Measurements from ENCODE around the gene OR11A1.

The OR11A1 gene

DNA sequence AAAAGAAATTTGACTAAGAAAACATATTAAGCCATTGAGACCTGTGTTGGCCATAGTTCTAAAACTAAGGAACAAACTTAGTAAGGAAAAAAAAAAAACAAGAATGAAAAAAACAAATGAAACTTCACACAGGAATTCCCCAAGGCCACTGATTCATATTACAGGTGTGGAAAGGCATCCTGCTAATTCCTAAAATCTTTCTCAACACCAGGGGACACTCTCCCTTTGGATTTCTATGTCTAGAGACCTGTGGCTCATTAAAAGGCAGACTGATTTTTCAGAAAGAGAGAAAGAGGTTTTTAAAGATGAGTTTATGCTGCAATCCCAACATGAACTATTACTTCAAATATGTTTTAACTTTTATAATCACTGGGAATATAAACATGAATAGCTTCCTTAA, 42.3 kb downstream of the OR11A1 start, which contains the start of gene OR12D1:
OR12D1 (plus strand) TSS at position 341 of the 400 bp plus-strand sequence.
- no peak for DNase-seq (ENCODE audit: low spot score)
- TF ChIP-seq, protein P1, sequence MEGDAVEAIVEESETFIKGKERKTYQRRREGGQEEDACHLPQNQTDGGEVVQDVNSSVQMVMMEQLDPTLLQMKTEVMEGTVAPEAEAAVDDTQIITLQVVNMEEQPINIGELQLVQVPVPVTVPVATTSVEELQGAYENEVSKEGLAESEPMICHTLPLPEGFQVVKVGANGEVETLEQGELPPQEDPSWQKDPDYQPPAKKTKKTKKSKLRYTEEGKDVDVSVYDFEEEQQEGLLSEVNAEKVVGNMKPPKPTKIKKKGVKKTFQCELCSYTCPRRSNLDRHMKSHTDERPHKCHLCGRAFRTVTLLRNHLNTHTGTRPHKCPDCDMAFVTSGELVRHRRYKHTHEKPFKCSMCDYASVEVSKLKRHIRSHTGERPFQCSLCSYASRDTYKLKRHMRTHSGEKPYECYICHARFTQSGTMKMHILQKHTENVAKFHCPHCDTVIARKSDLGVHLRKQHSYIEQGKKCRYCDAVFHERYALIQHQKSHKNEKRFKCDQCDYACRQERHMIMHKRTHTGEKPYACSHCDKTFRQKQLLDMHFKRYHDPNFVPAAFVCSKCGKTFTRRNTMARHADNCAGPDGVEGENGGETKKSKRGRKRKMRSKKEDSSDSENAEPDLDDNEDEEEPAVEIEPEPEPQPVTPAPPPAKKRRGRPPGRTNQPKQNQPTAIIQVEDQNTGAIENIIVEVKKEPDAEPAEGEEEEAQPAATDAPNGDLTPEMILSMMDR (IDR thresholded peaks at IDR 0.05; ENCODE audit: extremely low read depth, missing control alignments): no peak

DNA sequence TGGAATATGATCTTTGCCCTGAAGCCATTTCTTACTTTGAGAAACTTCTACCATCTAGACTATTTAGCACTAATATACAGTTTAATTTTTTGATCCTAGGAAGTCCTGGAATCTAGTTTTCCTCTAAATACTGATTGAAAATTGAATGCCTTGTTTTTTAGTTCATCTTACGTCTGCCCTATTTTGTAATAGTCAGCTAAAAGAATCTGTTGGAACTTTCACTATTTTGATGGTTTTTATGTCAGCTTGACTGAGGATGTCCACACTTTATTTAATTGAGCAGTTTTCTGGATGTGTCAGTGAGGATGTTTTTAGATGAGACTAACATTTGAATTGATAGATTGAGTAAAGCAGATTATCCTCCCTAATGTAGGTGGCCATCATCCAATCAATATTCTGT, 53.1 kb downstream of the OR11A1 start:
- no peak for DNase-seq (ENCODE audit: low spot score)
- TF ChIP-seq, protein P1 (IDR thresholded peaks at IDR 0.05; ENCODE audit: extremely low read depth, missing control alignments): no peak

DNA sequence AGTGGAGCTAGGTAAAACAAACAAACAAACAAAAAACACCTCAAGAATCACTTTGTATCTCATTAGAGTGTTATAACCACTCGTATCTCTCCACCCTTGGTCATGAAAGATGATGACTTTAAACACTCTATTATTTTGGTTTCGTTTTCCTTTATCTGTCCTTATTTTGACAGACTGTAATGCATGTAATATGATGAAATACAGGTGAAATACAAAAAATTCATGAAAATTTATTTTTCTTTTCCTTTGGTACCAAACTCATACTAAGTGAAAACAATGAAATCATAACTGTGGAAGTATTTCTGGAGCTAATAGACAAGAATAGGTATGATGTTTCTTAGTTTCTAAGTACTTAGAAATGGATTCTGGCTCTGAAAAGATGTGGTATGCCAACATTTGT, 57.3 kb downstream of the OR11A1 start:
- DNase-seq (ENCODE audit: low spot score): no peak
- TF ChIP-seq, protein P1 (IDR thresholded peaks at IDR 0.05; ENCODE audit: extremely low read depth, missing control alignments): no peak

DNA sequence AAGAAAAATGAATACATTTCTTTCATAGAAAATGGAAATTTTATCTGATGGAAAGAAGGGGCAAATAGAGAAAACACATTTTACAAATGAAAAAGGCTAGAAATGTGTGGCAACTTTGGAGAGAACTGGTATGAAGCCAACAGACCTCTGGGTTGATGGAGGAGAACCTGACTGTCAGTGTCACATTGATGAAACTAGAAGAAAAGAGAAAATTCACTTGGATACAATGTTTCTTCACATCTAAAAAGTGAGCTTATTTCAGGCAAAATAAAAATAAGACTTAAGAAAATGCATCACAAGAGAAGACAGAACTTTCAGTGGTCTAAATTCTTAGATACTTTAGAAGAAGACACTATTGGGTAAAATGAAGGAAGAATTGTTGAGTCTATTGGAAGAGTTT, 61.5 kb downstream of the OR11A1 start, which contains the start of gene OR12D2:
OR12D2 (plus strand) TSS at position 301 of the 400 bp plus-strand sequence. CDS start 1,069 bp downstream, outside the sequence.
- TF ChIP-seq, protein P1 (IDR thresholded peaks at IDR 0.05; ENCODE audit: extremely low read depth, missing control alignments): no peak

DNA sequence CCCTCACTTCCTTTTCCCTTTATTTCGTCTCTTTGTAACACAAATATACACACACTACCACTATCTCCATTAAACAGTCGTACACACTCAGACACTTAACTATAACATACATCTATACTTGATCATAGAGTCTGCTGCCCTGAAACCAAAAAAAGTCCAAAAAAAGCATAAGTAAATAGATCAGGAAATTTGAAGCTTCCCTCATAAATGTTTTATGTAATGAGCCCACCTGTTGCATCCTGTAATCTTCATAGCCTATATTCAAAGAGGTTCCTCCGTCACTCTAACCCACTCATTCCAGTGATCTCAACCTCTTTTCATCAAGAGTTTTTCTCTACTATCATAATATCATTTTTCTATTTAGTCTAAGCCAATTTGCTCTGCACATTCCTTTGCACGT, 68.3 kb downstream of the OR11A1 start:
- DNase-seq (ENCODE audit: low spot score): no peak
- TF ChIP-seq, protein P1 (IDR thresholded peaks at IDR 0.05; ENCODE audit: extremely low read depth, missing control alignments): no peak

More for the DNA sequence above, 61.5 kb downstream of the OR11A1 start, which contains the start of gene OR12D2:
- DNase-seq (ENCODE audit: low spot score): no peak

DNA sequence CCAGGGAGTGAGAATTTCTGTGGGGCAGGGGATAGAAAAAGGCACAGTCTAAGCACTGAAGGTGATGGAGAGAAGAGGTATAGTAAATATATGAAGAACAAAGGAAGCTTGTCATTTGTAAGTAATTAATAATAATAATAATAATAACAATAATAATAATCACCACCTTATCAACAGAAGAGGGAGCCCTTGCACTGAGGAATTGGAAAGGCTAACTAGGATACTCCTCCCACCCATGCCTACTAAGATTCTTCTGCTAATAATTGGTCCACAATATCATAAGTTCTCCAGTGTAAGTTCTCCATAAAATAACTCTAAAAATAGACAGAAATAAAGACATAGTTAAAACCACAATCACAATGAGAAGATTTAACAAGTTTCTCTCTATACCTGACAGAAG, 80.9 kb downstream of the OR11A1 start:
- TF ChIP-seq, protein P1 (IDR thresholded peaks at IDR 0.05; ENCODE audit: extremely low read depth, missing control alignments): no peak
- DNase-seq (ENCODE audit: low spot score): peak; percentile 18

Data from GM20000 (cell line).